HepG2 (cell line): ENCODE results near the gene NEURL2. TPM values are rescaled to one million over a fixed set of nuclear protein-coding genes. Genes with fewer than 3 reads are reported as not detected.

Source experiments
- ADNP ChIP-seq: sonication (generic); formaldehyde crosslinking; IDR thresholded peaks from 2 replicates; pipeline ENCODE4 v1.4.0; 2020; ENCODE audit warnings: missing genetic modification reagents
- ARID2 ChIP-seq: sonication (generic); formaldehyde crosslinking; IDR thresholded peaks from 2 replicates; pipeline ENCODE4 v1.8.1; 2022; ENCODE audit warnings: mild to moderate bottlenecking, missing genetic modification reagents, borderline replicate concordance
- ARID3A ChIP-seq: IDR thresholded peaks from 2 replicates; pipeline ENCODE4 v1.6.1; 2012; ENCODE audit warnings: low read depth, low read length, improper control_type of control experiment
- BORCS8-MEF2B ChIP-seq: sonication (generic); formaldehyde crosslinking; IDR thresholded peaks from 2 replicates; pipeline ENCODE4 v1.8.0; 2022; ENCODE audit warnings: mild to moderate bottlenecking, missing genetic modification reagents
- CHD4 ChIP-seq: fragments of 200-600 bp; sonication (generic); IDR thresholded peaks from 2 replicates; pipeline ENCODE4 v1.7.0; 2017; ENCODE audit warnings: mild to moderate bottlenecking, low read length, borderline replicate concordance
- DNMT1 ChIP-seq: sonication (generic); formaldehyde crosslinking; IDR thresholded peaks from 2 replicates; pipeline ENCODE4 v1.5.1; 2020; ENCODE audit warnings: mild to moderate bottlenecking, missing genetic modification reagents
- FOSL2 ChIP-seq: sonication (generic); formaldehyde crosslinking; IDR thresholded peaks from 2 replicates; pipeline ENCODE4 v1.4.0; 2020; ENCODE audit warnings: missing genetic modification reagents
- HDAC2 ChIP-seq: sonication (generic); formaldehyde crosslinking; IDR thresholded peaks from 2 replicates; pipeline ENCODE4 v1.4.0; 2020; ENCODE audit warnings: missing genetic modification reagents
- HDAC6 ChIP-seq: fragments of 200-600 bp; sonication (generic); IDR thresholded peaks from 2 replicates; pipeline ENCODE4 v1.7.0; 2017; ENCODE audit warnings: mild to moderate bottlenecking, antibody characterized with exemption, low read length, low read depth
- RCOR2 ChIP-seq: IDR thresholded peaks from 2 replicates; pipeline ENCODE4 v1.6.1; 2016; ENCODE audit warnings: missing biosample characterization, missing genetic modification reagents
- STAT5B ChIP-seq: sonication (generic); formaldehyde crosslinking; IDR thresholded peaks from 2 replicates; pipeline ENCODE4 v1.4.0; 2020; ENCODE audit warnings: missing genetic modification reagents
- ZFYVE20 ChIP-seq: sonication (generic); formaldehyde crosslinking; IDR thresholded peaks from 2 replicates; pipeline ENCODE4 v1.8.0; 2023; ENCODE audit warnings: low read depth, mild to moderate bottlenecking, moderate library complexity, missing genetic modification reagents, borderline replicate concordance
- ZNF333 ChIP-seq: sonication (generic); formaldehyde crosslinking; IDR thresholded peaks from 2 replicates; pipeline ENCODE4 v1.4.0; 2020; ENCODE audit warnings: mild to moderate bottlenecking, missing genetic modification reagents, borderline replicate concordance
- ZNF451 ChIP-seq: sonication (generic); formaldehyde crosslinking; IDR thresholded peaks from 2 replicates; pipeline ENCODE4 v1.5.0; 2020; ENCODE audit warnings: mild to moderate bottlenecking, missing genetic modification reagents
- ZNF788 ChIP-seq: sonication (generic); formaldehyde crosslinking; IDR thresholded peaks from 2 replicates; pipeline ENCODE4 v1.5.0; 2020; ENCODE audit warnings: mild to moderate bottlenecking, missing genetic modification reagents, borderline replicate concordance
- polyA plus RNA-seq, 8 experiments: library from polyadenylated mRNA; depleted of rRNA in 3 of 8; stranded (reverse) in 7 of 8; unstranded in 1 of 8; fragments of >200 nt; fragmentation: Illumina TruSeq in 4 of 8; extraction: Trizol in 4 of 8; gene quantifications; 2 replicates each; pipeline versions ENCODE4 v1.2.1 to v1.2.3, GENCODE V29; 2011 to 2016; ENCODE audit warnings: low read depth in 4 of 8, missing spikeins in 1 of 8, mixed read lengths in 1 of 8; ENCODE audit not compliant: insufficient read depth in 1 of 8
- total RNA-seq, 5 experiments: library from RNA; depleted of rRNA; stranded (reverse); fragments of >200 nt; fragmentation: Illumina TruSeq; extraction: Trizol; gene quantifications; 2 replicates each; pipeline ENCODE4 v1.2.3, GENCODE V29; 2016; ENCODE audit warnings: low read depth in 1 of 5
- TF ChIP-seq, protein P1 (sequence below): sonication (generic); formaldehyde crosslinking; IDR thresholded peaks from 2 replicates; pipeline ENCODE4 v1.4.0; 2020; ENCODE audit warnings: missing genetic modification reagents, borderline replicate concordance
- TF ChIP-seq, protein P2 (sequence below): sonication (generic); formaldehyde crosslinking; IDR thresholded peaks from 2 replicates; pipeline ENCODE4 v1.4.0; 2020; ENCODE audit warnings: missing genetic modification reagents, borderline replicate concordance
- TF ChIP-seq, protein P3 (sequence below): sonication (generic); formaldehyde crosslinking; IDR thresholded peaks from 2 replicates; pipeline ENCODE4 v1.8.1; 2023; ENCODE audit warnings: mild to moderate bottlenecking, missing genetic modification reagents

The NEURL2 gene
- total and polyA plus RNA-seq, 2 of the 13 experiments (the other 11 are each of a cell fraction or from before 2014, with no cell fraction given): 7.2 to 9.7 TPM

DNA sequence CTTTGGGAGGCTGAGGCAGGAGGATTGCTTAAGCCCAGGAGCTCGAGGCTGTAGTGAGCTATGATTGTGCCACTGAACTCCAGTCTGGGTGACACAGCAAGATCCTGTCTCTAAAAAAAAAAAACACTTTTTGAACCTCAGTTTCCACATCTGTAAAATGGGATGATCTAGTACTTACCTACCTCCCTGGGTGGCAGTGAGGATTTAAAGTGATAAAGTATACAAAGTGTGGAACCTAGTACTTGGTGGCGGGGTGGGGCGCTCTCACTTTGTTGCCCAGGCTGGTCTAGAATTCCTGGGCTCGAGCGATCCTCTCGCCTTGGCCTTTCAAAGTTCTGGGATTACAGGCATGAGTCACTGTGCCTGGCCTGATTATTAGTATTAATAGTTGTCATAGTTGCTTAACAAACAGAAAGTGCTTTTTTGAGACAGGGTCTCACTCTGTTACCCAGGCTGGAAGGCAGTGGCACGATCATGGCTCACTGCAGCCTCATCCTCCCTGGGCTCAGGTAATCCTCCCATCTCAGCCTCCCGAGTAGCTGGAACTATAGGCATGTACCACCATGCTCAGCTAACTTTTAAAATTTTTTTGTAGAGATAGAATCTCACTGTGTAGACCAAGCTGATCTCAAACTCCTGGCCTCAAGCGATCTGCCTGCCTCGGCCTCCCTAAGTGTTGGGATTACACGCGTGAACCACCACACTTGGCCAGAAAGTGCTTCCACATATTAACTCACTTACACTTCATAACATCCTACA lies 27.9 kb upstream of the NEURL2 start (continued):
- TF ChIP-seq ARID3A: no peak; the same call in 1 of the 2 replicates
- TF ChIP-seq, protein P1, sequence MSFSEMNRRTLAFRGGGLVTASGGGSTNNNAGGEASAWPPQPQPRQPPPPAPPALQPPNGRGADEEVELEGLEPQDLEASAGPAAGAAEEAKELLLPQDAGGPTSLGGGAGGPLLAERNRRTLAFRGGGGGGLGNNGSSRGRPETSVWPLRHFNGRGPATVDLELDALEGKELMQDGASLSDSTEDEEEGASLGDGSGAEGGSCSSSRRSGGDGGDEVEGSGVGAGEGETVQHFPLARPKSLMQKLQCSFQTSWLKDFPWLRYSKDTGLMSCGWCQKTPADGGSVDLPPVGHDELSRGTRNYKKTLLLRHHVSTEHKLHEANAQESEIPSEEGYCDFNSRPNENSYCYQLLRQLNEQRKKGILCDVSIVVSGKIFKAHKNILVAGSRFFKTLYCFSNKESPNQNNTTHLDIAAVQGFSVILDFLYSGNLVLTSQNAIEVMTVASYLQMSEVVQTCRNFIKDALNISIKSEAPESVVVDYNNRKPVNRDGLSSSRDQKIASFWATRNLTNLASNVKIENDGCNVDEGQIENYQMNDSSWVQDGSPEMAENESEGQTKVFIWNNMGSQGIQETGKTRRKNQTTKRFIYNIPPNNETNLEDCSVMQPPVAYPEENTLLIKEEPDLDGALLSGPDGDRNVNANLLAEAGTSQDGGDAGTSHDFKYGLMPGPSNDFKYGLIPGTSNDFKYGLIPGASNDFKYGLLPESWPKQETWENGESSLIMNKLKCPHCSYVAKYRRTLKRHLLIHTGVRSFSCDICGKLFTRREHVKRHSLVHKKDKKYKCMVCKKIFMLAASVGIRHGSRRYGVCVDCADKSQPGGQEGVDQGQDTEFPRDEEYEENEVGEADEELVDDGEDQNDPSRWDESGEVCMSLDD (CRISPR knock-in tag): no peak
- peak; percentile 39; the same call in 1 of the 2 replicates for TF ChIP-seq BORCS8-MEF2B (CRISPR knock-in tag)
- TF ChIP-seq FOSL2 (CRISPR knock-in tag): peak; percentile 54
- TF ChIP-seq ZNF333: no peak
- no peak for TF ChIP-seq STAT5B
- no peak for TF ChIP-seq ZNF451 (CRISPR knock-in tag)
- TF ChIP-seq, protein P2, sequence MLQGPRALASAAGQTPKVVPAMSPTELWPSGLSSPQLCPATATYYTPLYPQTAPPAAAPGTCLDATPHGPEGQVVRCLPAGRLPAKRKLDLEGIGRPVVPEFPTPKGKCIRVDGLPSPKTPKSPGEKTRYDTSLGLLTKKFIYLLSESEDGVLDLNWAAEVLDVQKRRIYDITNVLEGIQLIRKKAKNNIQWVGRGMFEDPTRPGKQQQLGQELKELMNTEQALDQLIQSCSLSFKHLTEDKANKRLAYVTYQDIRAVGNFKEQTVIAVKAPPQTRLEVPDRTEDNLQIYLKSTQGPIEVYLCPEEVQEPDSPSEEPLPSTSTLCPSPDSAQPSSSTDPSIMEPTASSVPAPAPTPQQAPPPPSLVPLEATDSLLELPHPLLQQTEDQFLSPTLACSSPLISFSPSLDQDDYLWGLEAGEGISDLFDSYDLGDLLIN (CRISPR knock-in tag): no peak
- peak; percentile 83 for TF ChIP-seq ADNP
- no peak for TF ChIP-seq DNMT1 (CRISPR knock-in tag)
- TF ChIP-seq HDAC2 (CRISPR knock-in tag): peak; percentile 53
- 0 out of 2 replicates have a peak, but pooled peaks have one; percentile 32 for TF ChIP-seq ARID2 (CRISPR knock-in tag)
- peak; percentile 40; the same call in 1 of the 2 replicates for TF ChIP-seq HDAC6
- peak; percentile 76 for TF ChIP-seq RCOR2 (CRISPR knock-in tag)
- no peak for TF ChIP-seq ZFYVE20 (CRISPR knock-in tag)
- TF ChIP-seq CHD4: peak; percentile 99
- TF ChIP-seq, protein P3, sequence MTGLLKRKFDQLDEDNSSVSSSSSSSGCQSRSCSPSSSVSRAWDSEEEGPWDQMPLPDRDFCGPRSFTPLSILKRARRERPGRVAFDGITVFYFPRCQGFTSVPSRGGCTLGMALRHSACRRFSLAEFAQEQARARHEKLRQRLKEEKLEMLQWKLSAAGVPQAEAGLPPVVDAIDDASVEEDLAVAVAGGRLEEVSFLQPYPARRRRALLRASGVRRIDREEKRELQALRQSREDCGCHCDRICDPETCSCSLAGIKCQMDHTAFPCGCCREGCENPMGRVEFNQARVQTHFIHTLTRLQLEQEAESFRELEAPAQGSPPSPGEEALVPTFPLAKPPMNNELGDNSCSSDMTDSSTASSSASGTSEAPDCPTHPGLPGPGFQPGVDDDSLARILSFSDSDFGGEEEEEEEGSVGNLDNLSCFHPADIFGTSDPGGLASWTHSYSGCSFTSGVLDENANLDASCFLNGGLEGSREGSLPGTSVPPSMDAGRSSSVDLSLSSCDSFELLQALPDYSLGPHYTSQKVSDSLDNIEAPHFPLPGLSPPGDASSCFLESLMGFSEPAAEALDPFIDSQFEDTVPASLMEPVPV (CRISPR knock-in tag): 0 out of 2 replicates have a peak, but pooled peaks have one; percentile 37
- TF ChIP-seq ZNF788 (CRISPR knock-in tag): peak; percentile 4; the same call in 1 of the 2 replicates
